Loucy (cell line): ENCODE data around the gene HDAC11.

ENCODE experiments used
- H2AFZ ChIP-seq: fragments of 200-600 bp; sonication (generic); 2 replicates; pipeline ENCODE4 v1.6.0; 2016; ENCODE audit warnings: antibody characterized with exemption, mild to moderate bottlenecking, low read length, moderate library complexity
- H3F3A ChIP-seq: fragments of 200-600 bp; 2 replicates; pipeline ENCODE4 v1.6.0; 2016; ENCODE audit warnings: antibody characterized with exemption, low read depth, mild to moderate bottlenecking
- H3K27me3 ChIP-seq: fragments of 200-600 bp; sonication (generic); 2 replicates; pipeline ENCODE4 v1.6.1; 2014; ENCODE audit warnings: low read length, mild to moderate bottlenecking; ENCODE audit not compliant: insufficient read depth, poor library complexity, severe bottlenecking
- H3K36me3 ChIP-seq: fragments of 200-600 bp; sonication (generic); 2 replicates; pipeline ENCODE4 v1.6.1; 2016; ENCODE audit warnings: low read length; ENCODE audit not compliant: insufficient read depth
- H3K4me1 ChIP-seq: fragments of 200-600 bp; sonication (generic); 2 replicates; pipeline ENCODE4 v1.5.1; 2014; ENCODE audit warnings: low read length, mild to moderate bottlenecking; ENCODE audit not compliant: insufficient read depth, poor library complexity, severe bottlenecking
- H3K4me2 ChIP-seq: fragments of 200-600 bp; sonication (generic); 2 replicates; pipeline ENCODE4 v1.6.0; 2014; ENCODE audit warnings: antibody characterized with exemption, low read length, low read depth, mild to moderate bottlenecking; ENCODE audit not compliant: poor library complexity, severe bottlenecking
- H3K4me3 ChIP-seq: fragments of 200-600 bp; sonication (generic); 2 replicates; pipeline ENCODE4 v1.5.1; 2014; ENCODE audit warnings: low read length, mild to moderate bottlenecking, mixed read lengths; ENCODE audit not compliant: poor library complexity, severe bottlenecking
- H3K79me2 ChIP-seq: fragments of 200-600 bp; sonication (generic); 2 replicates; pipeline ENCODE4 v1.6.1; 2014; ENCODE audit warnings: low read length; ENCODE audit not compliant: insufficient read depth
- H3K9ac ChIP-seq: fragments of 200-600 bp; sonication (generic); 2 replicates; pipeline ENCODE4 v1.6.0; 2014; ENCODE audit warnings: mild to moderate bottlenecking, low read depth, low read length, moderate library complexity; ENCODE audit not compliant: poor library complexity, severe bottlenecking
- H3K9me2 ChIP-seq: fragments of 200-600 bp; sonication (generic); replicated peaks from 2 replicates; pipeline ENCODE4 v1.6.1; 2016; ENCODE audit warnings: low read depth, low read length, mixed read lengths
- H3K9me3 ChIP-seq: fragments of 200-600 bp; sonication (generic); 2 replicates; pipeline ENCODE4 v1.6.1; 2014; ENCODE audit warnings: mild to moderate bottlenecking, antibody characterized with exemption, low read length, low read depth; ENCODE audit not compliant: insufficient read depth
- H4K20me1 ChIP-seq: fragments of 200-600 bp; sonication (generic); 2 replicates; pipeline ENCODE4 v1.6.0; 2014; ENCODE audit warnings: antibody characterized with exemption, low read length, mild to moderate bottlenecking; ENCODE audit not compliant: insufficient read depth, poor library complexity, severe bottlenecking
- CTCF ChIP-seq: fragments of 200-600 bp; sonication (generic); conservative IDR thresholded peaks from 2 replicates; pipeline ENCODE4 v1.5.1; 2014; ENCODE audit warnings: mild to moderate bottlenecking, antibody characterized with exemption, low read length
- EZH2phosphoT487 ChIP-seq: fragments of 200-600 bp; IDR thresholded peaks from 2 replicates; pipeline ENCODE4 v1.6.1; 2018; ENCODE audit warnings: antibody characterized with exemption, mild to moderate bottlenecking, moderate library complexity, borderline replicate concordance

Gene HDAC11

DNA sequence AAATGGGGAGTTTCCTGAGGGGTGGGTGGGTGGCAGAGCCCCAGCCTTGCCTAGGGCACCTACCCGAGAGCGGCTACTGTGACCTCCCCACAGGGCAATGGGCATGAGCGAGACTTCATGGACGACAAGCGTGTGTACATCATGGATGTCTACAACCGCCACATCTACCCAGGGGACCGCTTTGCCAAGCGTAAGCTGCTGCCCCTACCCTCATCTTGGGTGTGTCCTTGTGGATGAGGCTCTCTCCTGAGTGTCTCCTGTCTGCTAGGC lies 22.6 kb downstream of the HDAC11 start:
- Histone ChIP-seq H3K4me3 (no peak overlapping the region), H3K9me2 (no peaks in the 10 kb centered on the region), H3K36me3 (no peaks in the 10 kb centered on the region), H3K79me2 (no peaks in the 10 kb centered on the region), H4K20me1 (no peaks in the 10 kb centered on the region), H3K9me3 (no peaks in the 10 kb centered on the region), H3K4me1 (peaks cover 5% of the 10 kb centered on the region), H3K27me3 (no peaks in the 10 kb centered on the region), H3F3A (no peaks in the 10 kb centered on the region), H2AFZ (no peak overlapping the region), H3K9ac (no peak overlapping the region), H3K4me2 (no peak overlapping the region)
- no peak for TF ChIP-seq EZH2phosphoT487
- no peak for TF ChIP-seq CTCF

- Histone ChIP-seq H2AFZ (no peak overlapping the region), H3K9me2 (no peaks in the 10 kb centered on the region), H3K4me3 (no peak overlapping the region), H3K27me3 (no peaks in the 10 kb centered on the region), H3K9ac (no peak overlapping the region), H3K4me1 (peaks cover 8% of the 10 kb centered on the region), H3K36me3 (no peaks in the 10 kb centered on the region), H3F3A (no peaks in the 10 kb centered on the region), H4K20me1 (no peaks in the 10 kb centered on the region), H3K79me2 (no peaks in the 10 kb centered on the region), H3K9me3 (no peaks in the 10 kb centered on the region), H3K4me2 (no peak overlapping the region)
- TF ChIP-seq CTCF (no peak), EZH2phosphoT487 (no peak)
Measured at GRCh38 chr3:13504161-13504831, 24.2 kb downstream of the HDAC11 start.

DNA sequence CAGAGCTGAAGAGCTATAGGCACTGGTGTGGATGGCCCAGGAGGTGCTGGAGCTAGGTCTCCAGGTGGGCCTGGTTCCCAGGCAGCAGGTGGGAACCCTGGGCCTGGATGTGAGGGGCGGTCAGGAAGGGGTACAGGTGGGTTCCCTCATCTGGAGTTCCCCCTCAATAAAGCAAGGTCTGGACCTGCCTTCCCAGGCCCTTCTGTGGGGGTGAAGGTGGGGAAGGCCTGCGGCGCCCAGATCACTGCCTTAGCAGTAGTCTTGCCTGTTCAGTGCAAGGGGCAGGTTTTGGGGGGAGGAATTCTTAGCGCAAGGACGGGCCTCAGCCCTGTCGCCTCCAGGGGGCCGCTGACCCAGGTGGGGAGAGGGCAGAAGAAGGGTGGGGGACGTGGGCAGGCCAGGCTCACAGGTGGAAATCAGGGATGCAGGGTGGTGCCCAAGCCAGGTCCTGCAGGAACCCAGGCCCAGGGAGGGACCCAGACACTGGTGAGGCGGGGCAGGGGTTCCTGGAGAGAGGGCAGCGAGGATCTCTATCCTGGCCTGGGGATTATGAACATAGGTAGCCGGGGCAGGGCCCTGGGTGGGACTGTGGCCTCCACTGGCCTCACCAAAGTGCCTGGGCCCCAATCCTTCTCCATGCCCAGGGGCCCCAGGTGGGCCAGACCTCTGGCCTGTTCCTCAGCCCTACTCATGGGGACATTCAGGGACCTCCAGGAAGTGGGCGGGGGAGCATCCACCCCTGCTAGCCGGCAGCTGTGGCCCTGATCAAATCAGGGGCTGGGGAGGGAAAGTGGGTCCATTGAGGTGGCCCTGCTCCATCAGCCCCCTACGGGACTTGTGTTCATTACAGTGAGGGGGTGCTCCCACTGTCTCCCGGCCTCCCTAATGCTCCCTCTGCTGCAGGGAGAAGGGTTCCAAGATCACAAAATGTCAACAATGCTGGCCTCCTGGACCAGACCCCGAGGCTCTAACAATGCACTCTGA lies 25.3 kb downstream of the HDAC11 start:
- H3K4me1 ChIP-seq = peaks cover 8% of the 10 kb centered on the region
- H3K79me2 ChIP-seq = no peaks in the 10 kb centered on the region
- TF ChIP-seq EZH2phosphoT487 = no peak
- no peaks in the 10 kb centered on the region for H4K20me1 ChIP-seq
- no peak overlapping the region for H3K4me2 ChIP-seq
- no peak overlapping the region for H2AFZ ChIP-seq
- H3K9me2 ChIP-seq = no peaks in the 10 kb centered on the region
- H3F3A ChIP-seq = no peaks in the 10 kb centered on the region
- no peak overlapping the region for H3K4me3 ChIP-seq
- H3K36me3 ChIP-seq = no peaks in the 10 kb centered on the region
- H3K9me3 ChIP-seq = no peaks in the 10 kb centered on the region
- H3K27me3 ChIP-seq = no peaks in the 10 kb centered on the region
- no peak overlapping the region for H3K9ac ChIP-seq
